Islet precursor cell (in vitro differentiated cells): ENCODE data around the gene EPHB4.
"Not testable (repeated sequence)": the region's sequence is repeated elsewhere in the genome, so short reads cannot be mapped to it uniquely, and the experiment has no call there.

Experiments used
- DNase-seq: peaks from one replicate; pipeline ENCODE4 v3.0.0-alpha.2; 2018

Gene EPHB4

DNA sequence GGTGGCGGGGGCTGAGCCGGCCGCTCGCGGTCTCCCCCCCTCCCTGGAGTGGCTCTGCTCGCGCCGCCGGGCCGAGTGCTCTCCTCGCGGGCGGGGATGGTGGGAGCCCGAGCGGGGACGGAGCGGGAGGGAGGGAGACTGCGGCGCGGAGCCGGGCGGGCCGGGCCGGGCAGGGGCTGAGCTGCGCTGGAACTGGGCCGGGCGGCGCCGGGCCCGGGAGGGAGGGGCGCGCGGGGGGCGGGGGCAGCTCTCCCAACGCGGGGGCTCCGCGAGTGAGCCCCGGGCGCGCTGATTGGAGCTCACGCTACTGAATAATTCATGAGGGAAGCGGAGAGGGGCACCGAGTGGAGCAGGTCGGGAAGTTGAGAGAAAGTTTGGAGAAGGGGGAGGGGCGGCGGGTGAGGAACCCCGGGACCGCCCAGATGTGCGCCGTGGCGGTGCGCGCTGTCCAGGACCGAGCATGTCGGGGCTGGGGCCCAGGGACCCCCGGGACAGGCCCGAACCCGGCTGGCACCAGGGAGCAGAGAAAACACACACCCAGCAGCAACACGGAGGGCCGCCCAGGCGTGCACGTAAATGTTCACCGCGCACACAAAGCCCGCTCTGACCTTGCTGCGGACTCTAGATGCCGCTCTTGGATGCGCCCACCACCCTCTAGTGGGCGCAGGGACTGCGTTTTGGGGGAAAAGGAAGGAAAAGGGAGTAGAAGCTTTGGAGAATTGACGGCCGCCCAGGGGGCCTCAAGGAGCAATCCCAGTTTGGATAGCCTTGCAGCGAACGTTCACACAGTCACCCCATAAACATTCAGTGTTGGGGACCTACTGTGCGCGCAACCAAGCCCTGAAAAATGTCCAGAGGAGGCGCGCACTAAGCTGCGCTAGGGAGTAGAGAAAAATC, at the start of gene EPHB4:
Gene EPHB4 (minus strand): TSS at position 194 of the 897 bp plus-strand sequence. CDS start 493 bp downstream, outside the sequence.
- peak; percentile 94 for DNase-seq

DNA sequence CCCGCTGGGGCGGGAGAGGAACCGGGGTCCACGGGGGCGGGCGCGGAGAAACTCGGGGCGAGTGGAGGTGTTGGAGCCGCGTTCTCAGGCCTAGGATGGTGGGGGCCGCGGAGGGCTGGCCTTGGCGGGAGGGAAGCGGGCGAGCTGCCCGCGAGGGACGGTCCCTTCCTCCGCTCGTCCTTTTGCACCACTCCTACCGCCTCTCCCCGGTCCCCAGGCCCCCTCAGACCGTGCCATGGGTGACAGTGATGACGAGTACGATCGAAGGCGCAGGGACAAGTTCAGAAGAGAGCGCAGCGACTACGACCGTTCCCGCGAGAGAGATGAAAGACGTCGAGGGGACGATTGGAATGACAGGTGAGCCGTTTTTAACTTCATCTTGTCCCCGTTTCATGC, 48.0 kb upstream of the EPHB4 start:
- DNase-seq: peak; percentile 56

DNA sequence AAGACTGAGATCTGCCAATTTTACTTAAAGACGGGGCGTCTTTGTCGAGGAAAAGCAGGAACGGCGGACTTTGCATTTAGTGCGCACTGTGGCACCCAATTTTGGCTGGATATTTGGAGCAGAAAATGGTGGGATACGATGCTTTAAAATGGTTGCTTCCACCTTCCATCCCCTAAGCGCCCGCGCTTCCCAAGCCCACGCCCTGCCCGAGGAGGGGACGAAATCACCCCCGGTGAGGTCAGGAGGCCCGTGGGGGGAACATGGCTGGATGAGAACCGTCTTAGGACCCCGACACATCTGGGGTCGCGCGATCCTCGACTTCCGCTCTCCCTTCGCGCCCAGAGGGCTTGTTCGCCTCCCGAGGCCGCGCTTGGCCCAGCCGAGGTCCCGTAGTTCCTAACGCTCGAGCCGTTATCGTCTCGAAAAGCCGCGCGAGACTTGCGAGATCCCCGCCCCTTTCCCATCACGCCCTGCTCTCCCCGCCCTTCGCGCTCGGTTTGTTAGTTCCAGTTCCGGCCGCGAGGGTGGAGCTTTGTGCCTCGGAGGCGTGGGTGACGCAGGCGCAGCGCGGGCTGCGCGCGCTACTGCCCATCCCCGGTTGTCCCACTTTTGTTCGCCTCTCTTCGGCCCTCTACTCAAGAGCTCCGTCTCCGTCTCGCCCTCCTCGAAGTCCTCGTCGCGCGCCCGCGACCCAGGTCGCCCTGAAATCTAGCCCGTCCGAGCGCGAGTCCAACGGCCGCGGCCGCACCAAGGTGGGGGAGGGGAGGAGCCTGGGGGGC, 47.4 kb upstream of the EPHB4 start, which contains the start of gene SRRT:
Gene SRRT (plus strand): TSS at position 527 of the 779 bp plus-strand sequence. CDS start 488 bp downstream, outside the sequence.
- DNase-seq: peak; percentile 98

DNA sequence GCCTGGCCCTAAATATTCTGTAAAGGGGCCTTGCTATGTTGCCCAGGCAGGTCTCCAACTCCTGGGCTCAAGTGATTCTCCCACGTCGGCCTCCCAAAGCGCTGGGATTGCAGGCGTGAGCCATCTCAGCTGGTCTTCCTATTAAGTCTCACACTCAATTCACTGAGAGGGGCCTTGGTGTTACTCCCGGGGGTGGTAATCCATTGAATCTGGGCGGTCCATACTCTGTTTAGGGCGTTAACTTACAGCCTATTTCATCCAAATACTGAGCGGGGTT, 46.9 kb upstream of the EPHB4 start:
- peak; percentile 45 for DNase-seq

DNA sequence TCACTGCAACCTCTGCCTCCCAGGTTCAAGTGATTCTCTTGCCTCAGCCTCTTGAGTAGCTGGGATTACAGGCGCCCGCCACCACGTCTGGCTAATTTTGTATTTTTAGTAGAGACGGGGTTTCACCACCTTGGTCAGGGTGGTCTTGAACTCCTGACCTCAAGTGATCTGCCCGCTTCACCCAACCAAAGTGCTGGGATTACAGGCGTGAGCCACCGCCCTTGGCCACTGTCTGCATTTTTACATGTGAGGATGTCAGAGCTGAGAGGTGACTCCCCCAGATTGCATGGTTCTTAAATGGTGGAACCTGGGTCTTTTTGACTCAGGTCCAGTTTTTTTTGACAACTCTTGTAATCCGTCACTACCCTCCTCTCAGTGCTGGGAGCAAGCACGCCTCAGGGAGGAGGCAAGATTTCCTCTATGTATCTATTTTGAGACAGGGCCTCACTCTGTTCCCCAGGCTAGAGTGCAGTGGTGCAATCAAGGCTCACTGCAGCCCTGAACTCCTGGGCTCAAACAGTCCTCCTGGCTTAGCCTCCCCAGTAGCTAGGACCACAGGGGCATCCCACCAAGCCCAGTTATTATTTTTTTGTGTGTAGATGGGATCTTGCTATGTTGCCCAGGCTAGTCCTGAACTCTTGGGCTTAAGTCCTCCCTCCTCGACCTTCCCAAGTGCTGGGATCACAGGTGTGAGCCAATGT, 46.4 kb upstream of the EPHB4 start:
- peak; percentile 45 for DNase-seq

DNA sequence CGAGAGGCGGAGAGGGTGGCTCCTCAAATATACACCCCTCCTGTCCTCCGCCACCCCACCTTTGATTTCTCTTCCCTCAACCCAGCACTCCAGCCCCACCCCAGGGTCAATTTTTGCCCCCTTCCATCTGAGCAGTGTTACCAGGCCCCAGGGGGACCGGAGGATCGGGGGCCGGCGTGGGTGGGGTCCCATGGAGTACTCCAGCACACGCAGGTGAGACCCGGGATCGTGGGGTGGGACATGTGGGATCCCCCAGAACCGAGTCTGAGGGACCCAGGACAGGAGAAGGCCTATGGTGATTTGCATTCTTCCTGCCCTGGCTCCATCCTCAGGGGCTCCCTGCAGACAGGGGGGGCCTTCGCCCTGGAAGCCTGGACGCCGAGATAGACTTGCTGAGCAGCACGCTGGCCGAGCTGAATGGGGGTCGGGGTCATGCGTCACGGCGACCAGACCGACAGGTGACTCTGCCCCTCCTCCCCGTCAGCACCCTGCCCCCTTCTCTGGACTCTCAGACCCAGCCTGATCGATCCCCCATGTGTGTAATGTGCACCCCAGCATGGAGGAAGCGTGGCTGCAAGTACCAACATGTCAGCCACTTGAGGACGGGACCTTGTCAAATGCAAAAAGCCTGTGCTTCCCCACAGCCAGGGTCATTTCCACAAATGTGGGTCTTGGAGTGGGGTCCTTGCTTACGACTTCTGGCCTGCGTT, 40.6 kb upstream of the EPHB4 start:
- DNase-seq: peak; percentile 53

DNA sequence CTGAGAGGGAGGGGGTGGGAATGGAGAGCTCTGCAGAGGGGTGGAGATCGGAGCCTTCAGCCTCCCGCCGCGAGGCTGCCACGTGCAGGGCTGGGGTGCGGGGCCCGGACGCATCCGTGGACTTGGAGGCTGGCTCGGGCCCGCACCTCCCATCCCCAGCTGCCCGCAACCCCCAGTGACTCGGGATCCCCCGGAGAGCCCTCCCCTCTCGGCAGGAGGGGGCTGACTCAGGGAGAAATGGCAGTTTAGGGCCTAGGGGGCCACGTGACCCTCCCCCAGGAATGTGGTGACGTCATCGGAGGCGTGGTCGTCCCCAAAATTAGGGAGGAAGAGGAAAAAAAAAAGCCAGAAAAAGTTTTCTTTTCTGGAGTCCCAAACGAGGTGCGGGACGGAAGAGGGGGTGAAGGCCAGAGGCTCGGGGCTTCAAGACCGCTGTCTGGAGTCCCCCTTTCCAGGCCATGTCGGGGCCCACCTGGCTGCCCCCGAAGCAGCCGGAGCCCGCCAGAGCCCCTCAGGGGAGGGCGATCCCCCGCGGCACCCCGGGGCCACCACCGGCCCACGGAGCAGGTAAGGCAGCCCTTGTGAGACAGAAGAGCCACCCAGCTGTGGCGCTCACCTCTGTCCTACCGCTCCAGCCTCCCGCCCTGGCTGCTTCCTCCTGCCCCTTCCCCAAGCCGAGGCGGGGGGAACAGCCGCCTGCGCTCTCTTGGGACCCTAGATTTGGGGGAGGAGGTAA, 39.9 kb upstream of the EPHB4 start, which contains the start of gene TRIP6:
Gene TRIP6 (plus strand): TSS at position 348 of the 736 bp plus-strand sequence. CDS start 111 bp downstream, at position 459.
- DNase-seq: peak; percentile 91

DNA sequence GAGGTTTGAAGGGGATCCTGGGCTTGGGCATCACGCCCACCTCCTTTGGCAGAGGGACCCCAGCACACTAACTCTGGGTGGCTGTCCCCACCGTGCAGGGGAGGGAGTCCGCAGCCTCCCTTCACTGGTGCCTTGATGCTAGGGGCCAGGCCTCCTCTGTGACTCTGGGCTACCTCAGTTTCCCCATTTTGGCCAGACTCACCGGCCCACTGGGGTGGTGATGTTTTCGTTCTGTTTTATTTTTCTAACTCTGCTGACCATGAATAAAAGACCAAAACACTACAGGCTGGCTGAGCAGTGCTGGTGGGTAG, 39.4 kb upstream of the EPHB4 start:
- DNase-seq: no peak

DNA sequence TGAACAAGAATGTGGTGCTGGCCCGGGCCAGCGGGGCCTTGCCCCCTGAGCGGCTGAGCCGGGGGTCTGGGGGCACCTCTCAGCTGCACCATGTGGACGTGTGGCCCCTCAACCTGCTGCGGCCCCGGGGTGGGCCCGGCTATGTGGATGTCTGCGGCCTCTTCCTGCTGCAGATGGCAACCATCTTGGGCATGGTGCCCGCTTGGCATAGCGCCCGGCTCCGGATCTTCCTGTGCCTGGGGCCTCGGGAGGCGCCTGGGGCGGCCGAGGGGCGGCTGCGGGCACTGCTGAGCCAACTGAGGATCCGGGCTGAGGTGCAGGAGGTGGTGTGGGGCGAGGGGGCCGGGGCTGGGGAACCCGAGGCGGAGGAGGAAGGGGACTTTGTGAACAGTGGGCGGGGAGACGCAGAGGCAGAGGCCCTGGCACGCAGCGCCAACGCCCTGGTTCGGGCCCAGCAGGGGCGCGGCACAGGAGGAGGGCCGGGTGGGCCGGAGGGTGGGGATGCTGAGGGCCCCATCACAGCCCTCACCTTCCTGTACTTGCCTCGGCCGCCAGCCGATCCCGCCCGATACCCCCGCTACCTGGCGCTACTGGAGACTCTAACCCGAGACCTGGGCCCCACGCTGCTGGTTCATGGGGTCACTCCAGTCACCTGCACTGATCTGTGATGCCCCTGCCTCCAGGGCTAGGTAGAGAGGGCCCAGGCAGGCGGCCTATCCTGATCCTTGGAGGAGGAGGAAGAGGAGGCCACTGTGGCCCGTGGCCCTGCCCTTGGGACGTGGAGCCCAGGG, 38.8 kb upstream of the EPHB4 start:
- peak; percentile 46 for DNase-seq

DNA sequence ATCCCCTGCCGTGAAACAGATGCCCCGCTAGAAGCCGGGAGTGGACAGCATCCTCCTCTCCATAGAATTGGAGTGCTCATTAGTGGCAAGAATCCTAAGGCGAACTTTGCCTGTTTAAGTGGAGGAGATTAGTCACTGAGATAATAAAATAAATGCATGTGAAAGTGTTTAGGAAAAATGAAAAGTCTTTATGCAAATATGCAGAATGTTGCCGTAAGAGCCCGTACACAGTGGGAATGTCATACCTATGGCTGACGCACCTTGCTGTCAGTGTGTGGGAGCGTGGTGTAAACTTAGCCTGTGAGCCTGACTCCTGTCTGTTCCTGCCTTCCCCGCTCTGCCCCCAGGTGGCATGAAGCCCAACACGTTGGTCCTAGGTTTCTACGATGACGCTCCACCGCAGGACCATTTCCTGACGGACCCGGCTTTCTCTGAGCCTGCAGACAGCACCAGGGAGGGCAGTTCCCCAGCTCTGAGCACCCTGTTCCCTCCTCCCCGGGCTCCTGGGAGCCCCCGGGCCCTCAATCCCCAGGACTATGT, 38.1 kb upstream of the EPHB4 start:
- peak; percentile 60 for DNase-seq

DNA sequence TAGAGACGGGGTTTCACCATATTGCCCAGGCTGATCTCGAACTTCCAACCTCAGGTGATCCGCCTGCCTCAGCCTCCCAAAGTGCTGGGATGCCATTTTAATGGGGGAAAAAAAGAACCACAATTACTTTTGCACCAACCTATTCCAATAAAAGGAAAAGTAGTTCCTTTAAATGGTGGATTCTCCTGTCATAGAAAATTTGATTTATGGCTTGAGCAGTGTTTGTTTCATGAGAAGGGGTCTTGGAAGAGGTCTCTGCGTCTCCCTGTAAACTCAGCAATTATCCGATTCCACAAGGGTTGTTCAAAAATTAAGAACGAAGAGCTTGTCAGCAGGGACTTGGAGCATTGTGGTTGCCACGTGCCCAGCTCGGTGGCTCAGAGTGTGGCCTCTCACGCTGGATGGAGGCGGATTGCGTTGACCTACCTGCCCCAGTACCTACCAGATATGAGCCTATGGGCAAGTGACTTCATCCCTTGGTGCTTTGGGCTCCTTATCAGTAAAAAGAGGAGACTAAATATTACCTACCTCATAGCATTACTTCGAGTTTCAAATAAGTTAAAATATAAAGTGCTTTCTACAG, 37.0 kb upstream of the EPHB4 start:
- DNase-seq: no peak

DNA sequence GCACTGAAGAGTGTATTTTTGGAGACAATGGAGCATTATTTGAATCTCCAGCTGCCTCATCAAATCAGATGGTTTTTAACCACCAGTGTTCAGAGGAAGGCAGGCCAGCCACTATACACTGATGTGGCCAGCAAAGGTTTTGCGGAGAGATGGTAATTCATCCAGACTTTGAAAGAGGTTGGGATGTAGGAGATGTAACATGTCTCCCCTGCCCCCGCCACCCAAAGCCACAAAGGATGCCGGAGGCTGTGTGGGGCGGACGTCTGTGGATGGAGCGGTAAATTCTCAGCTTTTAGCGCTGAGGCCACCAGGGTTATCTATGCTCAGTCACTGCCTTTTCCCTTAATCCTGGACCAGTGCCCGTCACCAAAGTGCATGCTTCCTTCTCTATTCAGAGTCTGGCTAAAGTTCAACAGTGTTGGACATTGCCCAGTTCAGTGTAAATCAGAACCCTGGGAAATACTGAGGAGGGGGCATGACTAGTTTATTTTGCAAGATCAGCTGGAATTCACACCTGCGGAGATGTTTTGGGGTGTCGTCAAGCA, 36.2 kb upstream of the EPHB4 start:
- no peak for DNase-seq

DNA sequence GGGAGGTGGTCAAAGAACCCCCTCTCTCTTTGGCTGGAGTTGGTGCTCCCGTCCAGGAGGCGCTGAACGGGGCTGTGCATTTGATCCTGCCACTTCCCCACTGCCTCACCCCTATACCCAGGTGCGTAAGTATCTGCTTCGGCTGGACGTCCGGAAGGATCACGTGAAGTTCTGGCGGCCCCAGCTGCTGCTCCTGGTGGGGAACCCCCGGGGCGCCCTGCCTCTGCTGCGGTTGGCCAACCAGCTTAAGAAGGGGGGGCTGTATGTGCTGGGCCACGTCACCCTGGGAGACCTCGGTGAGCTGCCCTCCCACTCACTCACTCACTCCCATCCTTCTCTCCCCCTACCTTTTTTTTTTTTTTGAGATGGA, 34.3 kb upstream of the EPHB4 start:
- DNase-seq: peak; percentile 43

DNA sequence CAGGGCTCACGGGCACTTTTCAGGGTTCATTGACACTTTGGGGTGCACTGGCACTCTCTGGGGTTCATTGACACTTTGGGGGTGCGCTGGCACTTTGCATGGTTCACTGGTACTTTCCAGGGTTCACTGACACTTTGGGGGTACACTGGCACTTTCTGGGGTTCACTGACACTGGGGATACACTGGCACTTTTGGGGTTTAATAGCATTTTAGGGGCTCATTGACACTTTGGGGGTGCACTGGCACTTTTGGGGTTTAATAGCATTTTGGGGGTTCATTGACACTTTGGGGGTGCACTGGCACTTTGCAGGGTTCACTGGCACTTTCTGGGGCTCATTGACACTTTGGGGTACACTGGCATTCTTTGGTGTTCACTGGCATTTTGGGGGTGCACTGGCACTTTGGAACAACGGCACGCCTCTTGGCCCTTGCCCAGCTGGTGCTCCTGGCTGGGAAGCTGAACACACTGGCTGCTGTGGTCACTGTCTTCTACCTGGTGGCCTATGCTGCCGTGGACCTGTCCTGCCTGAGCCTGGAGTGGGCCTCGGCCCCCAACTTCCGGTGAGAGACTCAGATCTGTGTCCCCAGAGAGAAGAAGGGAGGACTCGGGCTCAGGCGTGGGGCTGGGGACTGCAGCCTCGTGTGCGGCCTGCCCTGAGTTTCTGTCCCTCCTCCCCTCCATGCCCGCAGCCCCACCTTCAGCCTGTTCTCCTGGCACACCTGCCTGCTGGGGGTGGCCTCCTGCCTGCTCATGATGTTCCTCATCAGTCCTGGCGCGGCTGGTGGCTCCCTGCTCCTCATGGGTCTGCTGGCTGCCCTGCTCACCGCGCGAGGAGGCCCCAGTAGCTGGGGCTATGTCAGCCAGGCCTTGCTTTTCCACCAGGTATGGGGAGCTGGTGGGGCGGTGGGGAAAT, 33.6 kb upstream of the EPHB4 start:
- DNase-seq: peak; percentile 48

DNA sequence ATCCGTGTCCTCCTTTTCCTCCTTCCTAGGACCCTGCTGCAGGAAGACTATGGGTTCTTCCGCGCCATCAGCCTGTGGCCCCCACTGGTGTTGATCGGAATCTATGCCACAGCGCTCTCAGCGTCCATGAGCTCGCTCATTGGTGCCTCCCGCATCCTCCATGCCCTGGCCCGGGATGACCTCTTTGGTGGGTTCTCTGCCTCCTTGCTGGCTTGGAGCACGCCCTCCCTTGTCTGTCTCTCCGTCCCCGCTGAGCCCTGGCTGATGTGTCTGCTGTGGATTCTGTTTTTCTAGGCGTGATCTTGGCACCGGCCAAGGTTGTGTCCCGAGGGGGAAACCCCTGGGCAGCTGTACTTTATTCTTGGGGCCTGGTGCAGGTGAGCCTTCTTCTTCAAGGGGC, 32.5 kb upstream of the EPHB4 start:
- DNase-seq: peak; percentile 65

DNA sequence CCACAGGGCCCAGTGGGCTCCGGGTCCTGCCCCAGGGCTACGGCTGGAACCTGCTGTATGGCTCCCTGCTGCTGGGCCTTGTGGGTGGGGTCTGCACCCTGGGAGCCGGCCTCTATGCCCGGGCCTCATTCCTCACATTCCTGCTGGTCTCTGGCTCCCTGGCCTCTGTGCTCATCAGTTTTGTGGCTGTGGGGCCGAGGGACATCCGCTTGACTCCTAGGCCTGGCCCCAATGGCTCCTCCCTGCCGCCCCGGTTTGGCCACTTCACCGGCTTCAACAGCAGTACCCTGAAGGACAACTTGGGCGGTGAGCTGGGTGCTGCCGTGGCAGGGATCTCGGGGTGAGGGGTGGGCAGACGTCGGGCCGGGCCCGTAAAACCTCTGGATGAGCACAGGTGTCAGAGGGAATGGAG, 29.6 kb upstream of the EPHB4 start:
- DNase-seq: peak; percentile 96

DNA sequence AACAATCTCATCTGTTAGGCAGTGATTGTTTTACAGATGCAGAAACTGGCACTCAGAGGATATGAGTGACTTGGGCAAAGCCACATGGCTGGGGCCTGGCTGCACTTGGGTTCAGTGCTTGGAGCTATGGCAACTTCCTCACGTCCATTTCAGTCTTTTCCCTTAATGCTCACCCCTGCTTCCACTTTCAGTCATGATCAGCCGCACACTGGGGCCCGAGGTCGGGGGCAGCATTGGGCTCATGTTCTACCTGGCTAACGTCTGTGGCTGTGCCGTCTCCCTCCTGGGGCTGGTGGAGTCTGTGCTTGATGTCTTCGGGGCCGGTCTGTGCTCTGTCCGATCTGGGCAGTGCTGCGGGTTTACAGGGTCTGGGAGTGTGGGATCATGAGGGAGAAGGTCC, 28.2 kb upstream of the EPHB4 start:
- peak; percentile 44 for DNase-seq

DNA sequence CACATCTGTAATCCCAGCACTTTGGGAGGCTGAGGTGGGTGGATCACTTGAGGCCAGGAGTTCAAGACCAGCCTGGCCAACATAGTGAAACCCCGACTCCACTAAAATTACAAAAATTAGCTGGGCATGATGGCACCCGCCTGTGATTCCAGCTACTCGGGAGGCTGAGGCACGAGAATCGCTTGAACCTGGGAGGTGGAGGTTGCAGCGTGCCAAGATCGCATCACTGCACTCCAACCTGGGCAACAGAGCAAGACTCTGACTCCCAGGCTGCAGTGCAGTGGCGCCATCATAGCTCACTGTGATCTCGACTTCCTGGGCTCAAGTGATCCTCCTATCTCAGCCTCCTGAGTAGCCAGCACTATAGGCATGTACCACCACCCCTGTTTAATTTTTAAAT, 27.6 kb upstream of the EPHB4 start:
- not testable (repeated sequence) for DNase-seq
